HAP-1 (cell line): ENCODE data around the gene NRG3.
"Not testable (repeated sequence)": the region's sequence is repeated elsewhere in the genome, so short reads cannot be mapped to it uniquely, and the experiment has no call there.

Experiments
- DNase-seq, 2 experiments: peaks; one replicate each; pipeline ENCODE4 v3.0.0-alpha.2; 2016 to 2020; ENCODE audit warnings: low spot score in 2 of 2
- H3K27me3 ChIP-seq: fragments of 250-450 bp; sonication (Bioruptor Pico); 2 replicates; pipeline ENCODE4 v1.5.1; 2020; ENCODE audit warnings: low read depth, mild to moderate bottlenecking, moderate library complexity
- H3K36me3 ChIP-seq: fragments of 250-450 bp; sonication (Bioruptor Pico); replicated peaks from 2 replicates; pipeline ENCODE4 v1.5.1; 2020; ENCODE audit warnings: mild to moderate bottlenecking
- H3K4me1 ChIP-seq: fragments of 250-450 bp; sonication (Bioruptor Pico); 2 replicates; pipeline ENCODE4 v1.5.1; 2020; ENCODE audit warnings: mild to moderate bottlenecking
- H3K4me3 ChIP-seq: fragments of 250-450 bp; sonication (Bioruptor Pico); 2 replicates; pipeline ENCODE4 v1.5.1; 2020; ENCODE audit warnings: mild to moderate bottlenecking, moderate library complexity
- H3K9me3 ChIP-seq: fragments of 250-450 bp; sonication (Bioruptor Pico); 2 replicates; pipeline ENCODE4 v1.5.1; 2020; ENCODE audit warnings: mild to moderate bottlenecking, moderate library complexity
- in situ Hi-C: fragments of 300-500 bp; cut with MboI; formaldehyde crosslinking; loops from 3 replicates; pipeline ENCODE4 v1.14.3; 2020; ENCODE audit warnings: low sequenced_read_pairs, inconsistent platforms, mixed read lengths

NRG3 gene

GRCh38 chr10:82982110-82982608 is 1107.2 kb downstream of the NRG3 start:
- no peak for DNase-seq
- Histone ChIP-seq H3K9me3 (no peaks in the 10 kb centered on the region), H3K27me3 (no peaks in the 10 kb centered on the region), H3K4me1 (no peaks in the 10 kb centered on the region), H3K36me3 (no peaks in the 10 kb centered on the region), H3K4me3 (no peak overlapping the region)
- in situ Hi-C loops: no loop called here

DNA sequence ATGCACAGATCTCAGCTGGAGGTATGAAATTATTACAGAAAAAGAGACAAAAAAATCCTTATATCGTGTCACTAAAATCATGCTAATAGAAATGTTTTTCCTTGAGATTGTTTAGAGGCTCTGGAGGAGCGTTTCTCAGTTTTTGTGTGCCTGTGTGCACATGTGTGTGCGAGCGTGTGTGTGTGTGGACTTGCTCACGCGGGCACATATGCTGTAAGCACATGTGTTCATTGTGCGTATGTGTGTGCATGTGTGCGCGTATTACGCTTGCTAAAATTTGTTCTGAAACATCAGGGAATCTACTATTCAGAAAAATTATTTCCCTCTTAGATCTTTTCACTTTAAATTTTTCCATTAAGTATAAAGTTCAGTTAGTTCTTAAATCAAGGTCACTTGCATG is 1111.2 kb downstream of the NRG3 start:
- in situ Hi-C loops: no loop called here
- no peak overlapping the region for H3K4me3 ChIP-seq
- H3K36me3 ChIP-seq: no peaks in the 10 kb centered on the region
- no peaks in the 10 kb centered on the region for H3K4me1 ChIP-seq
- no peaks in the 10 kb centered on the region for H3K9me3 ChIP-seq
- no peaks in the 10 kb centered on the region for H3K27me3 ChIP-seq
- no peak for DNase-seq

DNA sequence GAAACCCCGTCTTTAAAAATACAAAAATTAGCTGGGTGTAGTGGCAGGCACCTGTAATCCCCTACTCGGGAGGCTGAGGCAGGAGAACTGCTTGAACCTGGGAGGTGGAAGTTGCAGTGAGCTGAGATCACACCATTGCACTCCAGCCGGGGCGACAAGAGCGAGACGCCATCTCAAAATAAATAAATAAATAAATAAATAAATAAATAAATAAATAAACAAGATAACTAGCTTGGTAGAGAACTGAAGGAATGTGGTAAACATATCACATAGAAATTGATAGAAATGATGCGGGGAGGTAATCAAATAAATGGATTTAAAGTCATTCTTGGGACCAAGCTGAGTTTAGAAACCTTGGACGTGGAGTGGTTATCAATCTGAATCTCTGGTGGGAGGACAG is 1131.5 kb downstream of the NRG3 start:
- H3K4me1 ChIP-seq, H3K27me3 ChIP-seq, H3K36me3 ChIP-seq, H3K9me3 ChIP-seq, DNase-seq, in situ Hi-C loops, H3K4me3 ChIP-seq: not testable (repeated sequence)

DNA sequence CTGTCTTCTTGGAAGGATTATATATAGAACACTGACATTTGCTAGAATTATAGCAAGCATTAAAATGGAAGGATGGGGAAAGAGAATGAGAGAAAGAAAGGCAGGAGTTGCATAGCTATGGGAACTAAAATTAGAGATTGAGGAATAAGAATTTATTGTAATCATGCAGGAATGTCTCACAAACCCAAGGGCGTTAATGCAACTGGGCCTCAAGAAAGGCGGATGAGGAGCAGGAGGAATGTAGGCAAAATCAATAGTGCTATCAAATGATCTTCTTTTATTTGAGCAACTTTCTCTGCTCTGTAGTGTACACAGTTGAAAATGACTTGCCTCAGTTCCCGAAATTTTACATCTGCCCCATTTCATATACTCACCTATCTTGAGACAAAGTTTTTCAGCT is 1132.5 kb downstream of the NRG3 start:
- Histone ChIP-seq H3K4me3 (no peak overlapping the region), H3K4me1 (no peaks in the 10 kb centered on the region), H3K9me3 (no peaks in the 10 kb centered on the region), H3K36me3 (no peaks in the 10 kb centered on the region), H3K27me3 (no peaks in the 10 kb centered on the region)
- in situ Hi-C loops: no loop called here
- DNase-seq: no peak

DNA sequence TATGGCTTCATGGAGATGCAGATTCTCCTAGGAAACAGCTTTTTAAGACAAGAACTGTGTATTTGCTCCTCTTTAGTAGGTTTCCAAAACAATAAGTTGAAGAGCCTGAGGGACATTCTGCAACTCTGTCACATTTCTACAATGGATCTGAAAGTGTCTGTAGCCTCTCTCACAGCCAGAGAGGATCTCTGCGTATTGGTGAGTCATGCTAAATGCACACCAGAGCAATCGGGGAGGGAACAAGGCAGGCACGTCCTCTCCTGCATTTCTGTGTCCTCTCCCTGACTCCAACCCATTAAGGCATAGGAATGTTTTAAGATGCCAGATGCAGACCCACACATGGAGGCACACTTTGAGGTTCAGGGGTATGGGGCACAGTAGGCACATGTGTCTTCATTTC is 1137.9 kb downstream of the NRG3 start:
- Histone ChIP-seq H3K4me3 (no peak overlapping the region), H3K27me3 (no peaks in the 10 kb centered on the region), H3K9me3 (no peaks in the 10 kb centered on the region), H3K4me1 (no peaks in the 10 kb centered on the region), H3K36me3 (no peaks in the 10 kb centered on the region)
- no peak for DNase-seq
- in situ Hi-C loops: no loop called here

DNA sequence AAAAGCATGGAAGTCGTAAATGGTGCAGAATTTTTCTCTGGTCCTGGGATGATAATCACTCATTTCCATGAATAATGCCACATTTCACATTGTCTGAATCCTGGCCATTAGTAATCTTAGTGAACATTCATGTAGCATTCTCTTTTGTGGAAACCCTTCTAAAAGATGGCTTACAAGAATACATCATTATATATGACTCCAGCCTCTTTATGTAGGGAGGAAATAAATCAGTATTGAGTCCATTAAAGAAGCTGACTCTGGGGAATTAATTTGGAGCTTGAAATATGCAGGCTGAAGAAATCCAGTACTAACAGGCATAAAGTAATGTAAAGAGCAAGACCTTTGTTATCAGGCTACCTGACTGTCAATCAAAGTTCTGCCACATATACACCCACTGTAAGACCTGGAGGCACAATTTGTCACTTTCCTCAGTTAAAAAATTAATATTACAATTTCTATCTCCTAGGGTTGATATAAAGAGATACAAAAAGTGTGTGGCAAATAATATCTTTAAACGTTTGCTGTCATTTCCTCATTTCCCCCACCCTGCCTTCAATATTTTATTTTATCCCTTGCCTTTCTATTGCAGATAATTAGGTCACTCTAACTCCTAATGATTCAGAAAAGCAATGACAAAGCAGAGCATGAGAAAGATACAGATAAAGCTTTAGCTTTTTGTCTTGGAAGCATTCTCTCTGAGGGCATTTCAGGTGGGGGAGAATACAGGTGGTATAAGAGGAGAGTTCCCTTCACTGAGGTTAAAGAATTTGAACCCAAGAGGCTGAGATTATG is 1142.3 kb downstream of the NRG3 start:
- no peaks in the 10 kb centered on the region for H3K9me3 ChIP-seq
- H3K4me3 ChIP-seq: no peak overlapping the region
- H3K4me1 ChIP-seq: no peaks in the 10 kb centered on the region
- H3K36me3 ChIP-seq: no peaks in the 10 kb centered on the region
- DNase-seq: no peak
- in situ Hi-C loops: no loop called here
- no peaks in the 10 kb centered on the region for H3K27me3 ChIP-seq

GRCh38 chr10:83023662-83024061 is 1148.7 kb downstream of the NRG3 start:
- no peak overlapping the region for H3K4me3 ChIP-seq
- DNase-seq: no peak
- in situ Hi-C loops: no loop called here
- no peaks in the 10 kb centered on the region for H3K36me3 ChIP-seq
- H3K9me3 ChIP-seq: no peaks in the 10 kb centered on the region
- H3K4me1 ChIP-seq: no peaks in the 10 kb centered on the region
- H3K27me3 ChIP-seq: no peaks in the 10 kb centered on the region
